Stimulated activated CD8-positive, alpha-beta memory T cell treated with anti-CD3 and anti-CD28 coated beads, Interleukin-7, amount 100 ng/mL, for 48 hours (primary cell): Measurements from ENCODE around the gene OS9.

Experiments used
- DNase-seq, 2 donors: peaks; one replicate each; pipeline ENCODE4 v3.0.0-alpha.2; 2020; ENCODE audit warnings: low read depth in 1 of 2; ENCODE audit errors: extremely low read depth in 1 of 2

The OS9 gene

DNA sequence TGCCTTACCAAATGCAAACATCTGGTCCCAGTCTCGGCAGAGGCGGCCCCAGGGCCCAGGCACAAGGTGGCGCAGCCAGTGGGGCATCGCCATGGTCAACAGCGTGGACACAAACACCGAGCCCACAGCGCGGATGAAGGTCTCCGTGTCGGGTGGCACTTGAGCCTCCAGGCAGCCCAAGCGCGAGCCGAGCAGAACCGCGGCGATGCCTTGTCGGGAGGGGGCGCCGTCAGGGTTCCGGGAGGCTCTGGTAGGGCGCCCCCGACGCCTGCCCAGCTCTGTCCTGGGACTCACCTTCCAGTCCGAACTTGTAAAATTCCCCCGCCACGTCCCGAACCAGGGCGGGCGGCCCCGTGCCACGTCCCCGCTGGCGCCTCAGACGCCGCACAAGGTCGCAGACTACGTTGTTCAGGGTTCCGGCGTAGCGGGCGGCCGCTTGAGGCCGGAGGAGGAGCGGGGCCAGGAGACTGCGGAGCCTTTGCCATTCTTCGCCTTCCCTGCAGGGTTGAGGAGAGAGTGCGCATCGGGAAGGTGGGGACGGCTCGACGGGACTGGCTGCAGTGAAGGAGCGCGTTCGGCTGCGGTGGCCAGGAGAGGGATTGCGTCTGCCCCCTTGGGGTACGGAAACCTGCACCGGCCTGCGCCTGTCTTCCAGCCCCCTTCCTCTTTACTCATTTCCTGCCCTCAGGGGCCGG, 71.2 kb downstream of the OS9 start:
- DNase-seq: no peak

DNA sequence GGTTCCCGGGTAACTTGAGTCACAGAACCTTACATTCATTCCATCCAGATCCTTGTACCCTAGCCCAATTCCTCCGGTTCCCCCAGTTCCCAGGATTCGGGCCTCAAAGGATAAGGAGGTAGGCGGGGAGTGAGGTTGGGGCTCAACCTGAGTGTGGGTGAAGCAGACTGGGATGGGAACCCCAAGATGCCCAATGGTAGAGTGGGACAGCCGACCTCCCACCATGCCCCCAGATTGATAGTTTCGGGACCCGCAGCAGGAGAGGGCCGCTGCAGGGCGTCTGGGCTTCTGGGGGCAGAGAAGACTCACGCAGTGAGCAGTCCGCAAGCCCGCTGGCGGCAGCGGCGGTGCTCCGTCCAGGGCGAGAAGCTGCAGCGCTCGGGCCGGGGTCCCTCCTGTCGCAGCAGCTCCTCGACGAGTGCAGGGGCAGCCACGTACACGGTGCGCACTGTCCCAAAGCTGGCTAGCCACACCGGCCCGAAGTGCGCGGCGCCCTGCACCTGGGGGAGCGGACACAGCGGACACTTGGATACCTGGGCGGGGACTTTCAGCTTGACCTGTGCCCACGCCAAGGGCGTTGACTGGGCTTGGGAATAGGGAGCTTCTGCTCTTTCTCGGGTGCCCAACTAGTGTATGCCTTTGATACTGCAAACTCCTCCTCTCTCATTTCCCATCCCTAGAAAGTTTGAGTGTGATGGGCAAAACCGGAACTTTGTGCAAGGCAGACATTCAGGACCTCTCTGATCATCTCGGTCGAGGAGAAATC, 71.9 kb downstream of the OS9 start:
- DNase-seq: no peak

DNA sequence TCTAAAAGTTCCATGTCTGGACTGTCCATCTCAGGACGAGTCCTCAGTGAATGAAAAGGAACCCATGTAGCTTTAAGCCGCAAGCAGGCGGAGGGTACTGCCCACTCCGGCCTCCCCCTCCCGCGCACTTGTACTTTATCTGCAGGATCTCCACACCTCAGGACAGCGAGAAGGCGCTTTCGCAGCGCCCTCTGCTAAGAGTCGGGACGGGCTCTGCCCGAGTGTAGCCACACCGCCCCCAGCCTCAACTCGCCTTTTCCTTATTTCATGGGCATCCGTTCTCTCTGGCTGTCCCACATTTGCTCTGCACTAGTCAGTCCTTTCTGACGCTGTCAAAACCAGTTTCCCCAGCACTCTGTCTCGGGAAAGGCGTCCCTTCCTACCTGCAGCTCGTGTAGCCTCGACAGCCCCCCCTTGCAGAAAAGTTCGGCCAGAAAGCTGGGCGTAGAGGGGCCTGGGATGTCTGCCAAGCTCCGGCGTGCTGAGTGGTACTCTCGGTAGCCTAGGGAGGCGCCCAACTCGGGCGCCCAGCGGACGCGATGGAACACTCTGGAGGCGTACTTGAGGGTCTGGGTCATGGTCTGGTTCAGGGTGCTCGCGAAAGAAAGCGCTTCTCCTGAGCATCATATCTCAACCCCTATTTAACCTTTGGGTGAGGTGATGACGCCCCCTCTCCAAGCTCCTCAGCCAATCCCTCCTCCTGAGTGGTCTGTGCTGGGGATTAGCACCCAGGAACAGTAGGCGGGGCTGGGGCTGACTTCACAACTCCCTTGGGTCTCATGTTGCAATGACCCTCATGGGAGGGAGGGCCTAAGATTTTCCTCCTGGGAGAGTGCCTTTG, 72.8 kb downstream of the OS9 start, which contains the start of gene CYP27B1:
TSS of gene CYP27B1 (minus strand) at position 615 of the 841 bp plus-strand sequence. CDS start at position 578, 37 bp downstream.
- no peak for DNase-seq

DNA sequence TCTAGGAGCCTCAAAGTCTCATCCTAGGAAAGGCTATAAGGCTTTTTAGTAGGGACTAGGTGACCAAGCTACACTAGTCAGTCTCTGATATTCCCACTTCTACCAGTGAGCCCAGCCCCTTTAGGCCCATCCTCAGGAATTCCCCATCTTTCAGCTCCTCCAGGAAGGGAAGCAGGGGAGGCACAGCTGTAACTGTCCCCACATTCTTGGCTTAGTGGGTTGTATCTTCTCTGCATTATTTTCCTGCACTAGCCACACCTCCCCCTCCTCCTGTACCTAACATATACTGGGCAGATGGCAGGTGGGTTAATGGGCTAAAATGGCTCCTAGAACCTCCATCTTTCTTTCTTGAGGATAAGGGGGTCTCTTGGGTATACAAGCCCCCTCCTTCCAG, 73.4 kb downstream of the OS9 start:
- DNase-seq: no peak

DNA sequence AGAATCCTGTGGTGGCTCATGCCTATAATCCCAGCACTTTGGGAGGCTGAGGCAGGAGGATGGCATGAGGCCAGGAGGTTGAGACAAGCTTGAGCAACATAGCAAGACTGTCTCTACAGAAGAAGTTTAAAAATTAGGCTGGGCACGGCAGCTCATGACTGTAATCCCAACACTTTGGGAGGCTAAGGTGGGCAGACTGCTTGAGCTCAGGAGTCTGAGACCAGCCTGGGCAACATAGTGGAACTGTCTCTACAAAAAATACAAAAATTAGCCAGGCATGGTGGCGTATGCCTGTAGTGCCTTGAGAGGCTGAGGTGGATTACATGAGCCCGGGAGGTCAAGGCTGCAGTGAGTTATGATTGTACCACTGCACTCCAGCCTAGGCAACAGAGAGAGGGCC, 73.9 kb downstream of the OS9 start:
- DNase-seq: no peak

DNA sequence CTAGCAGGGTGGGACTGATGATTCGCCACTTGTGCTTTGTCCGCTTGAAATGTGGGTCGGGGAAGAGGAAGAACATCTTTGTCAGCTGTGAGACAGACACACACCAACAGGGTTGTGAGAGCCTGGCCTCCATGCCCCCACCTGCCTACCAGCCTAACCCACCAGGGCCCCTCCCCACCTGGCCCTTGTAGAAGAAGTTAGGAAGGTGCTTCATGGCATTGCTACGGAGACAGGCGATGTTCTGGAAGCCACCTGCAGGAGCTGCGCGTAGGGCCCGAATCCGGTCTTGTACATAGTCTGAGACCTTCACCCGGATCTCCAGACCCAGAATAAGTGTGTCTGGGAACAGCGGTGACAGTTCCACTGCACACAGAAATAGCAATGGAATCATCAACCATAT, 75.7 kb downstream of the OS9 start:
- no peak for DNase-seq

DNA sequence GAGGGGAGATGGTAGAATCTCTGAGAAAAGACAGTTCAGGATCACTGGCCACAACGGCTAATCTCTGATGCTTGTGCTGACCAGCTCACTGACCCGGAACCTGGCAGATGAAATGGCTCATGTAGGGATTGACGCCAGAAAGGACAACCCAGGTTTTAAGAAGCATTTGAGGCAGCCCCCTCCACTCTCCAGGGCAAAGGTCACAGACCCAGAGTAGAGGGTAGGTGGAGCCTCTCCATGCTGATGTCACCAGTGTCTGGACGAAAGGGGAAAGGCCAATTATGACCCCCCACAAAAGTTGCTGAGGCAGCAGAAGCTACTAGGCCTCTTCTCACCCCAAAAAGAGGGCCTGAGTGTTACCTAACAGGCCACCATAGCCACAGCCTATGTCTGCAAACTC, 76.8 kb downstream of the OS9 start:
- no peak for DNase-seq
